Trophoblast cell (in vitro differentiated cells and primary cell): ENCODE data around the gene DPT.

Experiments used
- DNase-seq, 2 donors: peaks; one replicate each; pipeline ENCODE4 v3.0.0-alpha.2; 2016
- H2AFZ ChIP-seq: 2 replicates; pipeline ENCODE4 v1.6.1; 2013; ENCODE audit warnings: low read length, moderate library complexity, mild to moderate bottlenecking; ENCODE audit not compliant: insufficient read depth, poor library complexity
- H2AK5ac ChIP-seq: 2 replicates; pipeline ENCODE4 v1.6.1; 2013; ENCODE audit warnings: mild to moderate bottlenecking, low read length
- H2BK120ac ChIP-seq: 2 replicates; pipeline ENCODE4 v1.6.1; 2013; ENCODE audit warnings: low read length, mild to moderate bottlenecking, moderate library complexity; ENCODE audit not compliant: insufficient read depth, poor library complexity
- H2BK12ac ChIP-seq: 2 replicates; pipeline ENCODE4 v1.6.1; 2013; ENCODE audit warnings: mild to moderate bottlenecking, low read length, moderate library complexity
- H2BK5ac ChIP-seq: 2 replicates; pipeline ENCODE4 v1.6.1; 2013; ENCODE audit warnings: low read length, low read depth, moderate library complexity, mild to moderate bottlenecking; ENCODE audit not compliant: poor library complexity
- H3K14ac ChIP-seq: 2 replicates; pipeline ENCODE4 v1.6.1; 2013; ENCODE audit warnings: mild to moderate bottlenecking, low read length
- H3K18ac ChIP-seq: 2 replicates; pipeline ENCODE4 v1.6.1; 2013; ENCODE audit warnings: mild to moderate bottlenecking, low read length
- H3K23ac ChIP-seq: 2 replicates; pipeline ENCODE4 v1.6.1; 2013; ENCODE audit warnings: low read length
- H3K27ac ChIP-seq: 2 replicates; pipeline ENCODE4 v1.5.1; 2013; ENCODE audit warnings: low read depth, mild to moderate bottlenecking, inconsistent platforms, low read length, moderate library complexity
- H3K27me3 ChIP-seq: 2 replicates; pipeline ENCODE4 v1.6.1; 2013; ENCODE audit warnings: inconsistent platforms, mild to moderate bottlenecking, low read length, moderate library complexity; ENCODE audit not compliant: insufficient read depth
- H3K36me3 ChIP-seq, 2 experiments: 1 replicate in 1 of 2; 2 replicates in 1 of 2; pipeline ENCODE4 v1.6.1; 2013; ENCODE audit warnings: low read length in 2 of 2, mild to moderate bottlenecking in 2 of 2, moderate library complexity in 1 of 2; ENCODE audit not compliant: insufficient read depth in 2 of 2, control insufficient read depth in 1 of 2
- H3K4ac ChIP-seq: 2 replicates; pipeline ENCODE4 v1.6.1; 2013; ENCODE audit warnings: low read depth, mild to moderate bottlenecking, low read length, moderate library complexity
- H3K4me1 ChIP-seq, 2 experiments: 1 replicate in 1 of 2; 2 replicates in 1 of 2; pipeline ENCODE4 v1.6.1; 2013; ENCODE audit warnings: low read length in 2 of 2, mild to moderate bottlenecking in 2 of 2, moderate library complexity in 1 of 2; ENCODE audit not compliant: insufficient read depth in 2 of 2, control insufficient read depth in 1 of 2
- H3K4me2 ChIP-seq: 2 replicates; pipeline ENCODE4 v1.6.1; 2013; ENCODE audit warnings: inconsistent platforms, mild to moderate bottlenecking, low read length, moderate library complexity
- H3K4me3 ChIP-seq: 2 replicates; pipeline ENCODE4 v1.5.1; 2013; ENCODE audit warnings: mild to moderate bottlenecking, low read depth, low read length, inconsistent platforms
- H3K79me1 ChIP-seq: one replicate; pipeline ENCODE4 v1.6.1; 2013; ENCODE audit warnings: low read length
- H3K79me2 ChIP-seq: 2 replicates; pipeline ENCODE4 v1.6.1; 2013; ENCODE audit warnings: low read length, mild to moderate bottlenecking; ENCODE audit not compliant: control insufficient read depth, insufficient read depth, poor library complexity
- H3K9ac ChIP-seq: 2 replicates; pipeline ENCODE4 v1.6.1; 2013; ENCODE audit warnings: mild to moderate bottlenecking, low read length
- H3K9me3 ChIP-seq: 2 replicates; pipeline ENCODE4 v1.6.1; 2013; ENCODE audit warnings: low read depth, mild to moderate bottlenecking, control low read depth, inconsistent platforms, low read length; ENCODE audit not compliant: insufficient read depth
- H4K12ac ChIP-seq: 2 replicates; pipeline ENCODE4 v1.6.1; 2013; ENCODE audit warnings: low read depth, mild to moderate bottlenecking, low read length, moderate library complexity
- H4K8ac ChIP-seq: 2 replicates; pipeline ENCODE4 v1.6.1; 2013; ENCODE audit warnings: low read depth, mild to moderate bottlenecking, low read length, moderate library complexity
- H4K91ac ChIP-seq: one replicate; pipeline ENCODE4 v1.6.1; 2013; ENCODE audit warnings: low read depth, mild to moderate bottlenecking, low read length, moderate library complexity
- WGBS: extraction: QIAGEN DNeasy Blood & Tissue Kit; methylation state at CpG from one replicate; pipeline ENCODE4 v1.1.7; 2013; ENCODE audit warnings: missing lambda C conversion rate; ENCODE audit not compliant: insufficient read length, insufficient coverage; ENCODE audit errors: extremely low coverage; 5-methylcytosine and 5-hydroxymethylcytosine counted together

The DPT gene

DNA sequence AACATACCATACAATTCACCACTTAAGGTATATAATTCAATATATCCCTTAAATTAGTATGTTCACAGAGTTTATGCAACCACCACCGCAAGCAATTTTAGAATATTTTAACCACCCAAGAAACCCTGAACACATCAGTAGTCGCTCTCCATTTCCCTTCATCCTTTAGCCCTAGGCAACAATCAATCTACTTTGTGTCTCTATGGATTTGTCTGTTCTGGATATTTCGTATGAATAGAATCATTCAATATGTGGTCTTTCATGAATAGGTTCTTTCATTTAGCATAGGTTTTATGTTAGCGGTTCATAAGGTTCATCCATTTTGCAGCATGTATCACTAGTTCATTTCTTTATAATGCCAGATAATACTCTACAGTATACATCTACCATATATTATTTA lies 4.2 kb upstream of the DPT start:
- H3K27me3 ChIP-seq: no peaks in the 10 kb centered on the region
- H4K12ac ChIP-seq: no peak overlapping the region
- peaks cover 2 to 3% of the 10 kb centered on the region in 2 experiments for H3K4me1 ChIP-seq
- H3K27ac ChIP-seq: no peak overlapping the region
- H3K9me3 ChIP-seq: peaks cover 3% of the 10 kb centered on the region
- no peak overlapping the region for H2AK5ac ChIP-seq
- no CpG with 5 or more reads among the region's 4 CpGs for WGBS
- peaks cover 2% of the 10 kb centered on the region for H3K79me1 ChIP-seq
- H4K8ac ChIP-seq: no peak overlapping the region
- H3K4me3 ChIP-seq: no peak overlapping the region
- no peak overlapping the region for H3K4ac ChIP-seq
- H3K18ac ChIP-seq: no peak overlapping the region
- no peak for DNase-seq
- H3K9ac ChIP-seq: no peak overlapping the region
- H4K91ac ChIP-seq: no peak overlapping the region
- no peak overlapping the region for H2BK5ac ChIP-seq
- H3K36me3 ChIP-seq: no peaks in the 10 kb centered on the region
- H3K23ac ChIP-seq: no peak overlapping the region
- H3K4me2 ChIP-seq: no peak overlapping the region
- no peak overlapping the region for H3K14ac ChIP-seq
- H3K79me2 ChIP-seq: no peaks in the 10 kb centered on the region
- no peak overlapping the region for H2BK12ac ChIP-seq
- no peak overlapping the region for H2BK120ac ChIP-seq
- H2AFZ ChIP-seq: no peak overlapping the region

DNA sequence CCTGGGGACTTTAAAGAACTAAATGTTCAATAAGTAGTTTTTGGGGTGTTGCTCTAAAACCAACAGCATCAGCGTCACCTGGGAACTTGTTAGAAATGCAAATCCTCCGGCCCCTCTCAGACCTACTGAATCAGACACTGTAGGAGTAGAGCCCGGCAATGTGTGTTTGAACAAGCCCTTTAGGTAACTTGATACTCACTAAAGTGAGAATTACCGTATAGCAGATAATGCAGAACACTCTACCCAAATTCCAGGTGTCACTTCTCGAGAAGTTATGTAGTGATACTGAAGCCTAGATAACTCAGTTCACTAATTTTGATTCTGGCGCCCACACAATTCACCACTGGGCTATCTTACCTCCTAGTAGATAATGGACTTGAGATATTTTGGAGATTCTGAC lies 3.7 kb upstream of the DPT start:
- Histone ChIP-seq H4K8ac (no peak overlapping the region), H3K79me1 (peaks cover 2% of the 10 kb centered on the region), H3K4ac (no peak overlapping the region), H3K23ac (no peak overlapping the region), H4K12ac (no peak overlapping the region), H2BK5ac (no peak overlapping the region), H2AFZ (no peak overlapping the region), H3K14ac (no peak overlapping the region), H2BK12ac (no peak overlapping the region), H3K9ac (no peak overlapping the region), H4K91ac (no peak overlapping the region), H3K4me2 (no peak overlapping the region), H3K27ac (no peak overlapping the region), H2AK5ac (no peak overlapping the region), H2BK120ac (no peak overlapping the region), H3K4me3 (no peak overlapping the region), H3K36me3 (no peaks in the 10 kb centered on the region), H3K27me3 (no peaks in the 10 kb centered on the region), H3K4me1 (peaks cover 2 to 3% of the 10 kb centered on the region in 2 experiments), H3K18ac (no peak overlapping the region), H3K9me3 (peaks cover 3% of the 10 kb centered on the region), H3K79me2 (no peaks in the 10 kb centered on the region)
- DNase-seq: no peak
- WGBS: no CpG with 5 or more reads among the region's 6 CpGs

DNA sequence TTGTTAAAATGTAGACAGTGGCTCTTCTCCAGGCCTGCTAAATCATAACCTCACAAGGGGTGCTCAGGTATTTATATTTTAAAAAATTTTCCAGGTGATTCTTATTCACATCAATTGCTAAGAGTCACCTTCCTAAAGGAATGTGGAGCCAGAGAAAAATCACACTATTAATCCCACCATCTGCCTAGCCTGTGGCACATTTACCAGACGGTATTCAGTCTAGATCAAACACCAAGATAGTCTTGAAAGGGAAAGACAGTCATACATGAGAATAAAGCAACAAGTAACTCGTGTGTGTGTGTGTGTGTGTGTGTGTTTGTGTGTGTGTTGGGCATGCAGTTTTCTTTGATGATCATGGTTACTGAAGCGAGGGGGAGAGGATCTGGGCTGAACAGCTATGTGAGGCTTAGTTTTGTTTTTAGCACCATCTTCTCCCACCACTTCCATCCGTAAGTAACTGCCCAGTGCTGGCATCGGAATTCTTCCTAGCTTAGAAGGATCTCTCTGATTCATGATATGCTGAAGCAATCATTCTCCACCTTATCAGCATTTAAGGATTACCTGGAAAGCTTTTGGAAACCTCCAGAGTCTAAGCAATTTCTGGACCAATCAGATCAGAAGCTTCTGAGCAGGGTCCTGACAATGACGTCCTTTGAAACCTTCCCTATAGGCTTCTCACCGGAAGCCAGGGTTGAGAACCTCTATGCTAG lies 2.4 kb upstream of the DPT start:
- H3K4ac ChIP-seq: no peak overlapping the region
- H3K9me3 ChIP-seq: peaks cover 3% of the 10 kb centered on the region
- no peak overlapping the region for H2AK5ac ChIP-seq
- no peaks in the 10 kb centered on the region for H3K27me3 ChIP-seq
- H3K79me2 ChIP-seq: no peaks in the 10 kb centered on the region
- no peak overlapping the region for H2AFZ ChIP-seq
- WGBS: no CpG with 5 or more reads among the region's 7 CpGs
- no peaks in the 10 kb centered on the region for H3K36me3 ChIP-seq
- H4K91ac ChIP-seq: no peak overlapping the region
- no peak overlapping the region for H3K4me3 ChIP-seq
- no peak overlapping the region for H4K8ac ChIP-seq
- H3K9ac ChIP-seq: no peak overlapping the region
- no peak overlapping the region for H3K18ac ChIP-seq
- H3K4me1 ChIP-seq: peaks cover 2 to 3% of the 10 kb centered on the region in 2 experiments
- no peak overlapping the region for H2BK120ac ChIP-seq
- no peak overlapping the region for H2BK5ac ChIP-seq
- no peak overlapping the region for H4K12ac ChIP-seq
- H3K14ac ChIP-seq: no peak overlapping the region
- H3K23ac ChIP-seq: no peak overlapping the region
- no peak overlapping the region for H2BK12ac ChIP-seq
- peaks cover 4% of the 10 kb centered on the region for H3K79me1 ChIP-seq
- H3K4me2 ChIP-seq: no peak overlapping the region
- no peak overlapping the region for H3K27ac ChIP-seq
- DNase-seq: peak; percentile 43 to 70

DNA sequence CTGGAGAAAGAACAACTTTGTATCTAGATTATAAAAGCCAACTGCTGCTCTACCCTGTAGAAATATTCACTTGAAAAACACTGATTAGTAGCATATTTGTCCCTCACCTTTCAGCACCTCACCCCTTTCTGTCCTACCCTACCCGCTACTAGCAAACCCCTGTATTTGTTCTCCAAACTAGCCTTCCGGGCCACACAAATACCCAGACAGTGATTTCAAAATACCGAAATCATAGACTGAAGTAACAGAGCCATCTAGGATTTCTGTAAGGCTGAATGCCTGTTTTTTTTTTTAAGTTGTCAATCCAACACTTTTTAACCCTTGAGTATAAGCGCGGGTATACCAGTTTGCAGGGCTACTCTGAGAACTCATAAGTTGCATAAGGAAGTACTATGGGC lies 398 bp upstream of the DPT start:
- no peaks in the 10 kb centered on the region for H3K36me3 ChIP-seq
- H3K79me1 ChIP-seq: peaks cover 3% of the 10 kb centered on the region
- H2AFZ ChIP-seq: no peak overlapping the region
- no peak overlapping the region for H3K9ac ChIP-seq
- no peaks in the 10 kb centered on the region for H3K27me3 ChIP-seq
- H3K4me2 ChIP-seq: no peak overlapping the region
- H4K91ac ChIP-seq: no peak overlapping the region
- DNase-seq: no peak
- peaks cover 2 to 3% of the 10 kb centered on the region in 2 experiments for H3K4me1 ChIP-seq
- no CpG with 5 or more reads among the region's 5 CpGs for WGBS
- no peak overlapping the region for H4K12ac ChIP-seq
- no peak overlapping the region for H3K14ac ChIP-seq
- H3K23ac ChIP-seq: no peak overlapping the region
- H4K8ac ChIP-seq: no peak overlapping the region
- no peaks in the 10 kb centered on the region for H3K79me2 ChIP-seq
- peaks cover 3% of the 10 kb centered on the region for H3K9me3 ChIP-seq
- H3K4me3 ChIP-seq: no peak overlapping the region
- H3K27ac ChIP-seq: no peak overlapping the region
- no peak overlapping the region for H3K18ac ChIP-seq
- no peak overlapping the region for H2BK12ac ChIP-seq
- H2BK5ac ChIP-seq: no peak overlapping the region
- no peak overlapping the region for H3K4ac ChIP-seq
- no peak overlapping the region for H2BK120ac ChIP-seq
- no peak overlapping the region for H2AK5ac ChIP-seq
